ENCODE measurements around the gene RFX6. TPM values are rescaled to one million over a fixed set of nuclear protein-coding genes. Genes with fewer than 3 reads are reported as not detected.

RFX6 gene
- total RNA-seq, 3 donors from 2014 or later: under 0.01 to 1.8 TPM; not detected in 1

GRCh38 chr6:116932496-116932895 is 55.5 kb downstream of the RFX6 start:
- intact Hi-C loops (cut with DNase I; ENCODE audit: low total_unique reads): no loop called here
- Histone ChIP-seq H3K27me3 (no peaks in the 10 kb centered on the region), H3K4me1 (no peaks in the 10 kb centered on the region), H3K36me3 (no peaks in the 10 kb centered on the region), H3K9me3 (no peaks in the 10 kb centered on the region), H3K27ac (no peak overlapping the region), H3K4me3 (no peak overlapping the region)
- DNase-seq (ENCODE audit: low spot score in 2 of 2): no peak
- no peak for TF ChIP-seq POLR2A (IDR thresholded peaks at IDR 0.05)
- TF ChIP-seq POLR2AphosphoS5 (IDR thresholded peaks at IDR 0.05): no peak
- TF ChIP-seq CTCF (IDR thresholded peaks at IDR 0.05): no peak

DNA sequence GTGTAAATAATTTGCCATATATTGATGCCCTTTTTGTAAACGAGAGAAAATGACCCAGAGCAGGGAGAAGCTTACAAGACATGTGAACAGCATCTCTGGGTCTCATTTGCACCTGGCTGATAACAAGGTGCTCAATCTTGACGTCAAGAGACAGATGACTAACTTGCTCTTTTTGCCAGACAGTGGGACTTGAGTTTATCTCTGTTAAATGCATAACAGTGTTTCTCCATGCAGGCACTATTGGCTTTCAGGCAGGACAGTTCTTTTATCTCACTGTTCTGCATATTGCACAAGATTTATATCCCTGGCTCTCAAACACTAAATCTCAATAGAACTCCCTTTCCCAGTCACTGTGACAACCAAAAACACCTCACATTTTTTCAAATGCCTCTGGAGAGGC is 56.4 kb downstream of the RFX6 start:
- H3K27me3 ChIP-seq: no peaks in the 10 kb centered on the region
- intact Hi-C loops (cut with DNase I; ENCODE audit: low total_unique reads): no loop called here
- no peak for DNase-seq (ENCODE audit: low spot score in 2 of 2)

GRCh38 chr6:116938305-116938704 is 61.3 kb downstream of the RFX6 start:
- H3K4me1 ChIP-seq: no peaks in the 10 kb centered on the region
- intact Hi-C loops (cut with DNase I; ENCODE audit: low total_unique reads): no loop called here
- H3K9me3 ChIP-seq: no peaks in the 10 kb centered on the region
- TF ChIP-seq POLR2AphosphoS5 (IDR thresholded peaks at IDR 0.05) (no peak), CTCF (IDR thresholded peaks at IDR 0.05) (no peak), POLR2A (IDR thresholded peaks at IDR 0.05) (no peak)
- H3K36me3 ChIP-seq: no peaks in the 10 kb centered on the region
- no peak overlapping the region for H3K27ac ChIP-seq
- DNase-seq (ENCODE audit: low spot score in 2 of 2): no peak
- no peaks in the 10 kb centered on the region for H3K27me3 ChIP-seq
- no peak overlapping the region for H3K4me3 ChIP-seq

More for the DNA sequence above, 56.4 kb downstream of the RFX6 start:
- H3K9me3 ChIP-seq: no peaks in the 10 kb centered on the region
- no peaks in the 10 kb centered on the region for H3K4me1 ChIP-seq
- H3K27ac ChIP-seq: no peak overlapping the region
- no peak for TF ChIP-seq POLR2AphosphoS5 (IDR thresholded peaks at IDR 0.05)
- no peak for TF ChIP-seq POLR2A (IDR thresholded peaks at IDR 0.05)
- no peak for TF ChIP-seq CTCF (IDR thresholded peaks at IDR 0.05)
- H3K36me3 ChIP-seq: no peaks in the 10 kb centered on the region
- no peak overlapping the region for H3K4me3 ChIP-seq

DNA sequence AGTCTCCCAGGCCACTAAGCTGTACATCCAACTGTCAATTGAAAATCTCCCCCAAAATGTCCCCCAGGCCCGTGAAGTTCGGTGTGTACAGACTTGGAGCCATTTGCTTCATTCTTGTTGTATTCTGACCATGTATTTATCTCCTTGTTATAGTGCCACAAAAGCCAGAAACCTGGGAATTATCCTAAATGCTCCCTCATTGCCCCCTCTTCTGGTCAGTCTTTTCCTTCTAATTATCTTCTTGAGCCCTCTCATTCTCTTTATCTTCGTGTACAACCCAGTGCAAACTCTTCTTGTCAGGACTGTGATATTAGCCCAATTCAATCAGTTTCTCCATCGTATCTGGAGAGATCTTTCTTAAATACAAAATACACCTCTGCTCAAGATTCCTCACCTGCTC is 64.7 kb downstream of the RFX6 start:
- Histone ChIP-seq H3K36me3 (no peaks in the 10 kb centered on the region), H3K27ac (no peak overlapping the region), H3K9me3 (no peaks in the 10 kb centered on the region), H3K27me3 (no peaks in the 10 kb centered on the region), H3K4me1 (no peaks in the 10 kb centered on the region), H3K4me3 (no peak overlapping the region)
- intact Hi-C loops (cut with DNase I; ENCODE audit: low total_unique reads): no loop called here
- TF ChIP-seq POLR2AphosphoS5 (IDR thresholded peaks at IDR 0.05): no peak
- no peak for TF ChIP-seq CTCF (IDR thresholded peaks at IDR 0.05)
- no peak for TF ChIP-seq POLR2A (IDR thresholded peaks at IDR 0.05)
- DNase-seq (ENCODE audit: low spot score in 2 of 2): no peak

- no peaks in the 10 kb centered on the region for H3K36me3 ChIP-seq
- H3K9me3 ChIP-seq: no peaks in the 10 kb centered on the region
- no peaks in the 10 kb centered on the region for H3K27me3 ChIP-seq
- H3K27ac ChIP-seq: no peak overlapping the region
- no peak for TF ChIP-seq POLR2AphosphoS5 (IDR thresholded peaks at IDR 0.05)
- TF ChIP-seq CTCF (IDR thresholded peaks at IDR 0.05): no peak
- no peak for TF ChIP-seq POLR2A (IDR thresholded peaks at IDR 0.05)
- no peak for DNase-seq (ENCODE audit: low spot score in 2 of 2)
- H3K4me3 ChIP-seq: no peak overlapping the region
- H3K4me1 ChIP-seq: no peaks in the 10 kb centered on the region
- intact Hi-C loops (cut with DNase I; ENCODE audit: low total_unique reads): no loop called here
These were observed 68.8 kb downstream of the RFX6 start for GRCh38 chr6:116945809-116946208.
